Large intestine (tissue), 3 donors: ENCODE results near the gene DUSP23. TPM values are rescaled to one million over a fixed set of nuclear protein-coding genes. Genes with fewer than 3 reads are reported as not detected.

Experiments used
- DNase-seq, 2 donors: peaks; one replicate each; pipeline versions ENCODE4 v3.0.0 to v3.0.0-alpha.2; 2013
- H3K27ac ChIP-seq: one replicate; pipeline ENCODE4 v1.5.1; 2013; ENCODE audit warnings: low read length
- H3K27me3 ChIP-seq: 2 replicates; pipeline ENCODE4 v1.6.1; 2013; ENCODE audit warnings: low read length; ENCODE audit not compliant: control insufficient read depth, insufficient read depth
- H3K36me3 ChIP-seq: 2 replicates; pipeline ENCODE4 v1.6.1; 2013; ENCODE audit warnings: low read length; ENCODE audit not compliant: control insufficient read depth, insufficient read depth
- H3K4me1 ChIP-seq: one replicate; pipeline ENCODE4 v1.6.1; 2013; ENCODE audit warnings: low read length; ENCODE audit not compliant: control insufficient read depth, insufficient read depth
- H3K4me3 ChIP-seq: one replicate; pipeline ENCODE4 v1.5.1; 2013; ENCODE audit warnings: low read length
- H3K9me3 ChIP-seq: one replicate; pipeline ENCODE4 v1.6.1; 2013; ENCODE audit warnings: mild to moderate bottlenecking, low read depth, low read length, moderate library complexity; ENCODE audit not compliant: control insufficient read depth
- WGBS: methylation state at CpG from one replicate; pipeline ENCODE4 v1.1.5; 2013; ENCODE audit warnings: low lambda C conversion rate; ENCODE audit not compliant: insufficient coverage; 5-methylcytosine and 5-hydroxymethylcytosine counted together
- polyA plus RNA-seq: library from polyadenylated mRNA; unstranded; fragments of 120-200 nt; gene quantifications from one replicate; pipeline ENCODE4 v1.2.1, GENCODE V29; 2013

Gene DUSP23
- polyA plus RNA-seq, 1 donor, result 40.0 TPM

DNA sequence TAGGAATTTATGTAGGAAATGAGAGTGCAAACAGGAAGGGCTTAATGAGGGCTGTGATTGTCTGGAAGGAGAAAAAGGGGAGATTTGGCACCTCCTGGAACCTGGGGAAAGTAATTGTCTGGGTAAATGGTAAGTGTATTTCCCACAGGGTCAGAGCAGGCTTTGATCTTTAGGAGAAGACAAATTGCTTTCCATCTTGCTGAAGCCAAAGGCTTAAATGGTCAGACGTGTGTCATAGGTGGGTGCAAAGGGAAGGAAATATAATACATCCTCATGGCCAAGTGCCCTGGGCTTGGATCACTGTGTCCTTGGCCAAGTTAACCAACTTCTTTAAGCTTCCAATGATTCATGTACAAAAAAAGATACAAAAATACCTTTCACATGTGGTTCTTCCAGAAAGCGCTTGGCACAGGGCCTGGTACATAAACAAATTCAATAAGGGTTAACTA, 1.3 kb upstream of the DUSP23 start:
- no peaks in the 10 kb centered on the region for H3K4me1 ChIP-seq
- WGBS, result no CpG with 5 or more reads among the region's 2 CpGs
- H3K9me3 ChIP-seq, result no peaks in the 10 kb centered on the region
- peaks cover 7% of the 10 kb centered on the region for H3K36me3 ChIP-seq
- H3K27ac ChIP-seq, result no peak overlapping the region
- no peak overlapping the region for H3K4me3 ChIP-seq
- no peaks in the 10 kb centered on the region for H3K27me3 ChIP-seq
- DNase-seq, result no peak

DNA sequence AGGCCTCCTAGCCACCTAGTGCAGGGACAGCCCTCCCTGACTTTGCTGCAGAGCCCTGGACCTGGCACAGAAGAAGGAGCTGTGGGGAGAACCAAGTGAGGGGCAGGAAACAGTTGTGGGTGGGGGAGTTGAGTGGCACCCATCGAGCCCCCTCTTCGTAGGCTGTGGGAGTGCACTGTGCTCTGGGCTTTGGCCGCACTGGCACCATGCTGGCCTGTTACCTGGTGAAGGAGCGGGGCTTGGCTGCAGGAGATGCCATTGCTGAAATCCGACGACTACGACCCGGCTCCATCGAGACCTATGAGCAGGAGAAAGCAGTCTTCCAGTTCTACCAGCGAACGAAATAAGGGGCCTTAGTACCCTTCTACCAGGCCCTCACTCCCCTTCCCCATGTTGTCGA, 1.2 kb downstream of the DUSP23 start:
- DNase-seq, result no peak
- Histone ChIP-seq H3K4me3 (peak overlapping the region; percentile 70), H3K27ac (no peak overlapping the region), H3K36me3 (peaks cover 7% of the 10 kb centered on the region), H3K27me3 (no peaks in the 10 kb centered on the region), H3K9me3 (no peaks in the 10 kb centered on the region), H3K4me1 (no peaks in the 10 kb centered on the region)
- WGBS, result no CpG with 5 or more reads among the region's 12 CpGs

GRCh38 chr1:159783724-159784123, 3.0 kb downstream of the DUSP23 start:
- H3K27me3 ChIP-seq, result no peaks in the 10 kb centered on the region
- no peaks in the 10 kb centered on the region for H3K4me1 ChIP-seq
- no peaks in the 10 kb centered on the region for H3K9me3 ChIP-seq
- no peak overlapping the region for H3K4me3 ChIP-seq
- no peak overlapping the region for H3K27ac ChIP-seq
- H3K36me3 ChIP-seq, result peaks cover 7% of the 10 kb centered on the region
- DNase-seq, result no peak
- no CpG with 5 or more reads among the region's 1 CpG for WGBS

DNA sequence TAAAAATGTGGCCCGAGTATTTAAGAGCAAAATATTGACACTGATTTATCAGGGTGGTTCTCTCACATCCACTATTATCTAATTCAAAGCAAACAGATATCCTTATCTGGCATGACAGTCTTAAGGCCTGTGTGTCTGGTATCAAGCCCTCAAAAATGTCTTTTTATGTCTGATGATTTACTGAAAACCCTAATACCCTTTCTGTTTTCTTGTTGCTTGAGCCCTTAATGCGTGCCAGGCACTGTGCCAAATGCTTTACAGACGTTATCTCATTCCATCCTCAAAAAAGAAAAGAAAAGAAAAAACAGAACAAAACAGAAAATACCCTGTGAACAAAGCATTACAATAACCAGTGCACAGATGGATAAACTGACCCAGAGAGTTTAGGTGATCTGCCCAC, 5.7 kb downstream of the DUSP23 start:
- Histone ChIP-seq H3K4me1 (no peaks in the 10 kb centered on the region), H3K4me3 (no peak overlapping the region), H3K9me3 (no peaks in the 10 kb centered on the region), H3K36me3 (peaks cover 7% of the 10 kb centered on the region), H3K27ac (no peak overlapping the region), H3K27me3 (no peaks in the 10 kb centered on the region)
- WGBS, result 39% methylated on average over 3 of the region's 3 CpGs
- no peak for DNase-seq

GRCh38 chr1:159786966-159787365, 6.2 kb downstream of the DUSP23 start:
- Histone ChIP-seq H3K27me3 (no peaks in the 10 kb centered on the region), H3K36me3 (peaks cover 6% of the 10 kb centered on the region), H3K27ac (no peak overlapping the region), H3K9me3 (no peaks in the 10 kb centered on the region), H3K4me1 (no peaks in the 10 kb centered on the region), H3K4me3 (no peak overlapping the region)
- WGBS, result no CpG with 5 or more reads among the region's 3 CpGs
- no peak for DNase-seq

- Histone ChIP-seq H3K4me1 (no peaks in the 10 kb centered on the region), H3K27ac (no peak overlapping the region), H3K9me3 (no peaks in the 10 kb centered on the region), H3K36me3 (no peaks in the 10 kb centered on the region), H3K27me3 (peaks cover 6% of the 10 kb centered on the region), H3K4me3 (no peak overlapping the region)
- 0% methylated on average over 1 of the region's 2 CpGs for WGBS
- peak; percentile 52 to 63 for DNase-seq
Measured at GRCh38 chr1:159790237-159790917, 9.6 kb downstream of the DUSP23 start.

DNA sequence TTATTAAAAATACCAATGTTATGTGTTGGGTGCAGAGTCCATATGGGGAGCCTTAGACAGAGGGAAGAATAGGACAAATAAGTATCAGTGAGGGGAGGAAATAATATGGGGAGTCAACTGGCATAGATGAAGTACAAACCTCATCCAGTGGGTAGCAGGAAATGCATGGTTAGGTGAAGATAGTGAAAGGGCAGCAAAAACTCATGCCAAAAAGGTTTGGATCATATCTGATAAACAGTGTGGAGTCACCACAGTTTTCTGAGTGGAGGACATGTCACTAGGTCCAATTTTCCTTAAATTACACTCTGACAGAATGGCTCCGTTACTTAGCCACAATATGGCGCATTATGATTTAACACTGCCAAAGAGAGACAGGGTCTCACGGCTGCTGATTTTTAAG, 10.3 kb downstream of the DUSP23 start:
- peaks cover 12% of the 10 kb centered on the region for H3K27me3 ChIP-seq
- no peak overlapping the region for H3K4me3 ChIP-seq

DNA sequence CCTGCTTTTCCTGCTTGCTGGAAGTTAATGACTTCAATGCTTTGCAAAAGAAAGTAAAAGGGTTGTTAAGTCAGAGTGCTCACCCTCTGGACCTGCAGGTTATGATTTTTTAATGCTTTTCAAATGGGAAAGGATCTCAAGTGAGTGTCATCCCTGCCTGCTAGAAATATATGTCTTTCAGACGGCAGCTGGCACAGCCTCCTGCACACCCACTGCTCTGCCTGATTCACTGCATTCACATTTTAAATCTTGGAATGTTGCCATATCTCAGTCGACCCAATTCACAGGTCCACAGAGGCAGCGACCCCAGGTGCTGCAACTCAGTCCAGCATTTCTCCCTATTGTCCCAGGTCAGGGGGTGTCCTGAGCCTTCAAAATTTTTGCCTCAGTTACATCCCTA, 10.7 kb downstream of the DUSP23 start:
- H3K9me3 ChIP-seq, result no peaks in the 10 kb centered on the region
- H3K4me1 ChIP-seq, result no peaks in the 10 kb centered on the region
- no peak overlapping the region for H3K4me3 ChIP-seq
- peak; percentile 14 to 25 for DNase-seq
- WGBS, result no CpG with 5 or more reads among the region's 3 CpGs
- no peaks in the 10 kb centered on the region for H3K36me3 ChIP-seq
- no peak overlapping the region for H3K27ac ChIP-seq
- peaks cover 13% of the 10 kb centered on the region for H3K27me3 ChIP-seq

More for the DNA sequence above, 10.3 kb downstream of the DUSP23 start:
- Histone ChIP-seq H3K27ac (no peak overlapping the region), H3K4me1 (no peaks in the 10 kb centered on the region), H3K9me3 (no peaks in the 10 kb centered on the region), H3K36me3 (no peaks in the 10 kb centered on the region)
- no CpG with 5 or more reads among the region's 3 CpGs for WGBS
- DNase-seq, result no peak

DNA sequence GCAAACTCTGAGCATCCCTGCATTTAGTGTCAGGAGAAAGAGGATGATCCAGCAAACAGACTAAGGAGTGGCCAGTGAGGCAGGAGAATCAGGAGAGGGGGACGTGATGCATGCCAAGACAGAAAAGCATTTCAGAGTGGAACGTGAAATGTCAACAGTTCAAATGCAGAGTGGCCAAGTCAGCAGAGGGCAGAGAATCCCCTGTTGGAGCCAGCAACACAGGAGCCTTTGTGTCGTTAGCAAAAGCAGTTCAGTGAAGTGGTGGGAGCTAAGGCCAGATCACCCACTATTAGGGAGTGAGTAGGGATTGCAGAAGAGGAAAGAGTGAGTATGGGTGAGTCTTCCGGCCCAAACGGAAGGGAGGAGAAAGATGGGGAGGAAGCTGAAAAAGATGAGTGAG, 14.8 kb downstream of the DUSP23 start:
- Histone ChIP-seq H3K4me3 (no peak overlapping the region), H3K9me3 (no peaks in the 10 kb centered on the region), H3K36me3 (no peaks in the 10 kb centered on the region), H3K27ac (no peak overlapping the region), H3K27me3 (peaks cover 17% of the 10 kb centered on the region), H3K4me1 (no peaks in the 10 kb centered on the region)
- no peak for DNase-seq
- WGBS, result 36% methylated on average over 2 of the region's 5 CpGs

DNA sequence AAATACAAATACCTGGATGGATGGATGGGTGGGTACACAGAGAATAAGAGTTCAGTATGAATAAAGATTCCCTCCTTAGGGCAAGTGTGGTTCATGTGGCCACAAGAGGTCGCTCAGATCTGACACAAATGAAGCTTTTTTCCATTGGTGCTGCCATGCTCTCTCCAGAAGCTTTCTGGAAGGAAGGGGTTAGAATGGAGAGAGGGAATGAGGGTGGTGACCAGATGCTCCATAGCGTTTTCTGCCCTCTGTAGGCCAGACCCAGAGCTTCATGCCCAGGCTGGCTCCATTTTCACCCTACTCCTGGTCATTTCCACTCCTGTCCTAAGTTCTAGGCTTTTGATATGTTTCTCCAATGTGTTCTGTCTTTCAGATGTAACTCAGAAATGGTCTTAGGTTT, 18.1 kb downstream of the DUSP23 start:
- Histone ChIP-seq H3K36me3 (no peaks in the 10 kb centered on the region), H3K4me3 (no peak overlapping the region), H3K9me3 (no peaks in the 10 kb centered on the region), H3K27ac (no peak overlapping the region), H3K27me3 (peaks cover 14% of the 10 kb centered on the region), H3K4me1 (no peaks in the 10 kb centered on the region)
- peak; percentile 64 to 68 for DNase-seq
- WGBS, result no CpG with 5 or more reads among the region's 2 CpGs

DNA sequence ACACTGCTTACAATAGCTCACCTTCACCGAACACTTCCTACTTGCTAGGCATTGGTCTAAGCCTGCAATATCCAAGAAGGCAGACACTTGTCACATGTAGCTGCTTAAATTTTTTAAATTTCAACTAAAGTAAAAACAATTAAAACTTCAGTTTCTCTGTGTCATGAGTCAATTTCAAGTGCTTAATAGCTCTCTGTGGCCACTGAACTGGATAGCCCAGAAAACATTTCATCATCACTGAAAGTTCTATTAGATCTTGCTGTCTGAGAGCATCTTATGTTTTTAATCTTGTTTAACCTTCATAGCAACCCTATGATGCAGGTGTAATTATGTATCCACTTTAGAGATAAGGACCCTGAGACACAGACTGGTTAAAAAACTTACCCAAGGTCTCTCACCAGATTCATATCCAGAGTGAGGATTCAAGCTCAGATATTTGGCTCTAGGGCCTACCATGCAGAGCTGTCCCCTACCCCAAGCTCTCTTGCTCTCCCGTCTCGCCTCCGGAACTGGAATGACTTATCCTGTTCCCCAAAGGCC, 18.8 kb downstream of the DUSP23 start:
- Histone ChIP-seq H3K4me3 (no peak overlapping the region), H3K27me3 (peaks cover 14% of the 10 kb centered on the region), H3K36me3 (no peaks in the 10 kb centered on the region), H3K27ac (no peak overlapping the region), H3K4me1 (no peaks in the 10 kb centered on the region), H3K9me3 (no peaks in the 10 kb centered on the region)
- no CpG with 5 or more reads among the region's 4 CpGs for WGBS
- no peak for DNase-seq
